SW480 (cell line): ENCODE data around the gene TRPM8.

Source experiments
- DNase-seq: peaks from one replicate; pipeline ENCODE4 v3.0.0-alpha.2; 2016; ENCODE audit warnings: low spot score

Gene TRPM8

DNA sequence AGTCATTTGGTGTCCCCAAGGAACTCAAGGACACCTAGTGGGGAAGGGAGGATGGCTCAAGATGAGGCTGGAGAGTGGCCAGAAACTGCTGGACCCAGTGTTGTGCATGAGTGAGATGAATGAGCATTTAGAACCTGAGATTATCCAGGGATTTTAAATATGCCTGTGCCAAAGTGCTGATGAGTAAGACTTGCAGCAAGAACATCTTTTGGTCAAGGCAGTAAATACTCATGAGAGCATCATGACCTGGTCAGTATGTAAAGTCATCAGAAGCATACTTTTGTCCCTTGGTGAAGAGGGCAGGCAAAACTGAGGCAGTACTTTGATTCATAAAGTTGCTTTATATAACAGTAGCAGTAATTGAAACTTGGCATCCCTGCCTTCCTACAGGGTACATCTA, 130.2 kb downstream of the TRPM8 start:
- no peak for DNase-seq

DNA sequence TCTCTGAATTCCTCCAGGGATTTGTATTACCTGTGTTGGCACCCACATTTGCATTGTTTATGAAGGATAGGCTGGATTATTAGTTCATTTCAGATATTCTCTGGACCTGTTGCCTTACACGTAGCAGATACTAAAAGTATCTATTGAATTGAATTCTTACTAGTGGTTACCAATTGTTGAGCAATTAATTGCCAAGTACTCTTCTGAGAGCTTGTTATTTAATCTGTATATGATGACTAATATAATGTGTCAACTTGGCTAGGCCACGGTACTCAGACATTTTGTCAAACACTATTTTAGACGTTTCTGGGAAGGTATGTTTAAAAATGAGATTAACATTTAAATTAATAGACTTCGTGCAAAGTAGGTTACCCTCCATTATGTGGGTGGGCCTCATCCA, 130.9 kb downstream of the TRPM8 start:
- DNase-seq: no peak

DNA sequence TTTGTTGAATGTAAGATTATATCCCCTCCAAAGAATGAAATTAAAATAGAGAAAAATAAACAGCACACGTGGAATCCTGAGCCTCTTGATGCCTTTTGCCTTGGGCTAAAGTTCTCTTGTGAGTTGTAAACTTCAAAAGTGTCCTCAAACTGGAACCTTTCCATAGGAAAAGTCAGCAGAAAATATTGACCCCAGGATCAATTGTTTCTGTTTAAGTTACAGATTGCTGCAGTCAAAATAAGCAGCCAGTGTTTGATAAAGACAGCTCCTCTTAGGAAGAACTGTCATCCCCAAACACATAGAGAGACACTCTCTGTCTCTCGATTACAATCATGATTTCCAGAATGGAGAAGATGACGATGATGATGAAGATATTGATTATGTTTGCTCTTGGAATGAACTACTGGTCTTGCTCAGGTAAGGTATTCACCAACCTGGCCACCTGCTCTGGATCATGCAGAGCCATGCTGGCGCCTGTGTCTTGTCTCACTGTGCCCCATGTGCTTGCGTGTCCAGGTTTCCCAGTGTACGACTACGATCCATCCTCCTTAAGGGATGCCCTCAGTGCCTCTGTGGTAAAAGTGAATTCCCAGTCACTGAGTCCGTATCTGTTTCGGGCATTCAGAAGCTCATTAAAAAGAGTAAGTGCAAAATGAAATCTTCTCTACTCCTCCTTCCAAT, 133.4 kb downstream of the TRPM8 start, which contains the start of gene SPP2:
TSS of gene SPP2 (plus strand) at position 248 of the 681 bp plus-strand sequence. CDS start at position 333, 85 bp downstream.
- no peak for DNase-seq

DNA sequence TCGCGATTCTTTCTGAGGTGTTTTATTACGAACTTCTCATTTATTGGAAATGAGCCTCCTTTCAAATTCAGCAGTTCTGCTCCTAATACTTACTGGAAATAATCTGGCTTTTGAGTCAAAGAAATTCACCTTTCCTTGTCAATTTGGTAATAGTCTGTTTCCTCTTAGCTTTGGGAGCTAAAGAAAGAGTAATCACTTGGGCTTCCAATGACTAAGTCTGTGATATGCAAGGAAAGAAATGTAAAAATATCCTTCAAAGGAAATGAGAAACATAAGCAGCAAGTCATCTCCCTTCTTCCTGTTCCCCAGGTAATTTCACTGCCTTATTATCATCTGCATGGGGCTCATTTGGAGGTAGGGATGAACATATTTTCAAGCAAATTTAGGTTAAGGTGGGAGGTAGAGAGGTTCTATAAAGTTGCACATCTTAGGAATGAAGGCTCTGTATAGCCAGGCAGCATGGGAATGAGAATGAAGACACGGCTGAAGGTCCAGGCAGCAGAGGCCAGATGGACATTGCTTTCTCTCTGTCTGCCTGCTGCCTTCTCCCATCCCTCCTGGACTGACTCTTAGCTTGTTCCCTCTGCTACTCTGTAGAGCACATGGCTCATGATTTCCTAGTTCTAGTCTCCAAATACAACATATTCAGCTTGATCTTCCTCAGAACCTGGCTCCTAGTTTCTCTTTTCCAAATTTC, 134.3 kb downstream of the TRPM8 start:
- DNase-seq: no peak

DNA sequence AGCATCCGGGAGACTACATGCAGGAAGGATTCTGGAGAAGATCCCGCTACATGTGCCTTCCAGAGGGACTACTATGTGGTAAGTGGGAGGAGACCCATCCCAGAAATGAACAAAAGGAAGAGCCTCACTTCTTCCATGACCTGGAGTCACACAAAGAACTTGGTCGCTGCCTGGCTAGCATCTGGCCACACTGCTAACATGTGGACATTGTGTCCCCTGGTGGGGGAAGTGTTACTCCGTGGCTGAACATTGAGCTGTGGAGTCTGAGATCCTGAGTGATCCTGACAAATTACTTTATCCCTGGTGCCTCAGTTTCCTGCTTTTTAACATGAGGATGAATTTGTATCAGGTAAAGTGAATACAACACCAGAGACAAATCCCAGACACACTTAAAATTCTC, 141.7 kb downstream of the TRPM8 start:
- DNase-seq: no peak

GRCh38 chr2:234060236-234060635, 143.1 kb downstream of the TRPM8 start:
- DNase-seq: no peak

GRCh38 chr2:234061624-234062257, 144.6 kb downstream of the TRPM8 start:
- DNase-seq: no peak

- DNase-seq: no peak
Measured at GRCh38 chr2:234066587-234066986, 149.4 kb downstream of the TRPM8 start.
